Erythroblast (primary cell): ENCODE data around the gene MAU2.
"Not testable (repeated sequence)": the region's sequence is repeated elsewhere in the genome, so short reads cannot be mapped to it uniquely, and the experiment has no call there.

Experiments used
- DNase-seq, 2 experiments: peaks; one replicate each; lab custom pipeline; 2025; lab: John Stamatoyannopoulos, UW
- GATA1 ChIP-seq: IDR thresholded peaks from 2 replicates; pipeline ENCODE4 v1.6.1; 2011; ENCODE audit warnings: low read depth, mild to moderate bottlenecking, control low read depth, low read length, moderate library complexity
- POLR2A ChIP-seq: IDR thresholded peaks from 2 replicates; pipeline ENCODE4 v1.6.1; 2011; ENCODE audit warnings: mild to moderate bottlenecking, low read length

The MAU2 gene

DNA sequence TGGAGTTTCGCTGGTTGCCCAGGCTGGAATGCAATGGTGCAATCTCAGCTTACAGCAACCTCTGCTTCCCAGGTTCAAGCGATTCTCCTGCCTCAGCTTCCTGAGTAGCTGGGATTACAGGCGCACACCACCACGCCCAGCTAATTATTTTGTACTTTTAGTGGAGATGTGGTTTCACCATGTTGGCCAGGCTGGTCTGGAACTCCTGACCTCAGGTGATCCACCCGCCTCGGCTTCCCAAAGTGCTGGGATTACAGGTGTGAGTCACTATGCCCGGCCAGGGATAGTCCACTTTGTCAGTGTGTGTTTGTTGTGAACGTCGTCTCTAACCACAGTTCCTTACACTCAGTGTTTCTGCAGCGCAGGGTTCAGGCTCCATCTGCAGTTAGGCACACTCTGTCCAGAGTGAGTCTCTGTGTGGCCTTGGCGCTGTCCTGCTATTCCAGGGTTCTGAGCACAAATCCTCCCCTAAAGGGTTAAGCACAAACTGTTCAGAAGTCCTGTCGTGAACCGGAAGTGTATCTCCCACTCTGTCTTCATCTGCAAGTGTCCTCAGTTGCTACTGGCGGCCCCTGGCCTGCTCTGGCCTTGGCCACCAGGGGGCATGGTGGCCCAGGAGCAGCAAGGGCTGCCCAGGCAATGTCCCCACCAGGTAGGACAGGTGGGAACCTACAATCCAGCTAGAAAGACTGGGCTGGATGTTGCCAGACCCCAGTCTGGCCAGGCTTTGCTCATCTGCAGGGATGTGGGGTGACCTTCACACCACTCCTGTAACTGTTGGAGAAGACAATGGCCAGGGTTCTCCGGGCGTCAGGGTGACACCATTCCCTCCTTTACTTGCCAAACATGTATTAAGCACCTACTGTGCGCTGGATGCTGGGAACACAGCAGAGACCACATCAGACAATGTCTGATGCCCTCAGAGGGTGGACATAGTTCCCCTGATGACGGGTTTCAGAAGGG lies 46.1 kb downstream of the MAU2 start:
- DNase-seq = peak; percentile 81 to 87
- TF ChIP-seq GATA1 (no peak), POLR2A (no peak)

DNA sequence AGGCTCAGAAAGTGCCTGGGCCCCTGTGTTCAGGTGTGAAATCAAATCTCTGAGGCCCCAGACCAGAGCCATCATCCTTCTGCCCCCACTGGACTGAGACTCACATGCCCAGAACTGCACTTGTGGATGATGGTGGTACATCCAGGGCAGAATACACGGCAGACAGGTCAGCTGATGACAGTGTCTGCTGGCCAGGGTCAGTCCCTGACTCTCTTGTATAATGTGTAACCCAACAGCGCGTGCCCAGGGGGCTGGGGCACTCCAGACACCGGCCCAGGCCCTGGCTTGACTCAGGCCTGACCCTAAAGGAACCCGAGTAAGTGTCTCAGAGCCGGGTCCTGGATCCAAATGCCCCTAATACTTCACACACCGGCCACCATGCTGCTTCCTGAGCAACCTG lies 47.5 kb downstream of the MAU2 start:
- no peak for TF ChIP-seq POLR2A
- no peak for TF ChIP-seq GATA1
- no peak for DNase-seq

DNA sequence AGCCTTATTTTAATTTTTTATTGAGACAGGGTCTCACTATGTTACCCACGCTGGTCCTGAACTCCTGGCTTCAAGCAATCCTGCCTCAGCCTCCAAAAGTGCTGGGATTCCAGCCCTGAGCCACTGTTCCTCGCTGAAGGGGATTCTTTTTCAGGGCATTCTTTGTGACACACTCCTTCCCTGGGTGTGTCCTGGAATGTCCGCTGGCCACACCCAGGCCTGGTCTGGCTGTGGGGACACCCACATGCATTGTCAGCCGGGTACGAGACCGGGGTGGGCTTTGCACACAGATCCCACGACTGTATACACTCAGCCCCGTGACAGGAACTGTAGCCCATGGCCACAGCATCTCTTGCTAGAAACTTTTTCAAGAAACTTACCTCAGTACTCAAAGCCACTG lies 50.4 kb downstream of the MAU2 start:
- no peak for DNase-seq
- TF ChIP-seq POLR2A (no peak), GATA1 (no peak)

DNA sequence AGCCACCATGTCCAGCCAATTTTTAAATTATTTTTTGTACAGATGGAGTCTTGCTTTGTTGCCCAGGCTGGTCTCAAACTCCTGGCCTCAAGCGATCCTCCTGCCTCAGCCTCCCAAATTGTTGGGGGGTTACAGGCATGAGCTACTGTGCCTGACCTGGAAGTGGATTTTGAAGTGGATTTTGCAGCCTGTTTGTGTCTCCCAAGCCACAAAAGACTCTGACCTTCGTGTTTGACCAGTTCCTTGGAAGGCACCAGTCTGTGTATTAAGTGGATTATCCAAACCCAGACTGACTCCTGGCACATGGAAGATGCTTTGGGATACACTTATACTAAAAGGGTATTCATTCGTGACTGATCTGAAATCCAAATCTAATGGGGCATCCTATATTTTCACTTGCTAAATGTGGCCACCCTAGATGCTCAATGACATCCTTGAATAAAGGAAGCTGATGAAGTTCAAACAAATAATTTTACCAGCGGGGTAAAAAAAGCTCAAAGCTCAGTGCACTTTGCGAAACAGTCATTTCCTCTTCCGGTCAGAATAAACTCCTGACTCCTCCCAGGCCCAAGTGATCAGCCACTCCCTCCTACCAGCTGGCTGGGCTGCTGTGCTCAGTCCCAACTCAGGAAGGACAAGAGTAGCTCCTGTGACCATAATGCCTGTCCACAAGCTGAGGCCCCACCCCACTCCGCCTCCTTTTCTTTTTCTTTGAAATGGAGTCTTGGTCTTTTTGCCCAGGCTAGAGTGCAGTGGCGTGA lies 52.2 kb downstream of the MAU2 start:
- DNase-seq = peak; percentile 62 to 72
- TF ChIP-seq POLR2A (peak; percentile 29), GATA1 (no peak)

GRCh38 chr19:19379527-19379926 lies 58.9 kb downstream of the MAU2 start:
- no peak for DNase-seq
- no peak for TF ChIP-seq GATA1
- TF ChIP-seq POLR2A = no peak

GRCh38 chr19:19380316-19380715 lies 59.7 kb downstream of the MAU2 start:
- DNase-seq = not testable (repeated sequence)

GRCh38 chr19:19381007-19381926 lies 60.6 kb downstream of the MAU2 start:
- no peak for DNase-seq
- no peak for TF ChIP-seq GATA1
- TF ChIP-seq POLR2A = no peak

DNA sequence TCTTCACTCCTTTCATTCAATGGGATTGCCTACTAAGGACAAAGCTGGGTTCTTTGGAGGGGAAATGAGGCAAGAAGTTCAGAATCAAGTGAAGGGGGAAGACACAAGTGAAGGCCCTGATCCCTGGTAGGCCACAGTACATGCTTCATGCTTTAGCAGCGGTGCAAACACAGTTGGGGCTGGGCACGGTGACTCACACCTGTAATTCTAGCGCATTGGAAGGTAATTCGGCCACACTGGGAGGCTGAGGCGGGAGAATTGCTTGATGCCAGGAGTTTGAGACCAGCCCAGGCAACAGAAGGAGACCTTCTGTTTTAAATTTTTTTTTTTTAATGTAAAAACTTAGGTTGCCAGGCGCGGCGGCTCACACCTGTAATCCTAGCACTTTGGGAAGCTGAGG lies 61.5 kb downstream of the MAU2 start:
- TF ChIP-seq GATA1 (no peak), POLR2A (no peak)
- no peak for DNase-seq

DNA sequence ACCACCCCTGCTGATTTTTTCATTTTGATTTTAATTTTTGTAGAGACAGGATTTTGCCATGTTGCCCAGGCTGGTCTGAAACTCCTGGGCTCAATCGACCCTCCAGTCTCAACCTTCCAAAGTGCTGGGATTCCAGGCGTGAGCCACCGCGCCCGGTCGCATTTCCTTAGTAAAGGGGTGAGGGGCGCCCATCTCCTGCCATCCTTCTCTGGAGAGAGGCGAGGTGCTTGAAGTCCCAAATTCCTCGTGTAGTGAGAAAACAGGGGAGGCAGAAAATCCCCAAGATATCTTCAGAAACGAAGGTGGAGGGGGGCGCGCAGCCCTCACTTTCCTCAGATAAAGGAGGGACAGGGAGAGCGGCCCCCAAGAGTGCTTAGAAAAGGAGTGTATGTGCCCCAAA lies 63.9 kb downstream of the MAU2 start:
- DNase-seq = no peak
- TF ChIP-seq POLR2A (no peak), GATA1 (no peak)

DNA sequence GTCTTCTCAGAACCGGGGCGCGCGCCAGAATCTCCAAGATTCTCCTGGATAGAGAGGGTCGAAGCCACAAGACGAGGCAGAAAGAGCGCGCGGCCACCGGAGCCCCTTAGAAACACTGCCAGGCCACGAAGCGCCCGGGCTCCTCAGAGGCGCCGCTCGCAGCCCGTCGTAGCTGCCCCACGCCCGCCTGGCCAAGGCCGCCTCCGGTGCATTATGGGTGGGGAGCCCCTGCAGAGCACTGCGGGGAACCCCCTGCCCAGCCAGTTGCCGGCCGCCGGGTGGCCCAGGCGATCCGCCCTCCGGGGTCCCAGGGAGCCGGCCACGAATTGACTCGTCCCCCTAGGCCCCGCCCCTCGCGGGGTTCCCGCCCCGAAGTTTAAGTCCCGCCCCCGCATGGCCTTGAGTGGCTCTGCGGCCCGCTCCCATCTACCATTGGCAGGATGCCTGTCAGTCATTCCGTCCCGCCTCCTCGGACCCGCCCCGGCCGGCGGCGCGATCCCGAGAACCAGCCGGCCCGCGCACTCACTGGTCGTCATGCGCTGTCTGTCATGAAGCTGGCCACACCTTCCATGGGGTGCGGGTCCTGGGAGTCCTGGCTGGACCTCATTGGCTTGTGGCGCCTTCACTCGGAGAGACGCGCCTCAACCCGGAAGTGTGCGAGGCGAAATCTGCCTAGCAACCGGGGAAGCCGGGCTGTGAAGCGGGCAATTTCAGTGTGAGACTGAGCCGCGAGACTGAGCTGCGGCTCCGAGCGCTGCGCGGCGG lies 64.7 kb downstream of the MAU2 start:
- peak; percentile 100 for DNase-seq
- TF ChIP-seq GATA1 (no peak), POLR2A (peak; percentile 71)

DNA sequence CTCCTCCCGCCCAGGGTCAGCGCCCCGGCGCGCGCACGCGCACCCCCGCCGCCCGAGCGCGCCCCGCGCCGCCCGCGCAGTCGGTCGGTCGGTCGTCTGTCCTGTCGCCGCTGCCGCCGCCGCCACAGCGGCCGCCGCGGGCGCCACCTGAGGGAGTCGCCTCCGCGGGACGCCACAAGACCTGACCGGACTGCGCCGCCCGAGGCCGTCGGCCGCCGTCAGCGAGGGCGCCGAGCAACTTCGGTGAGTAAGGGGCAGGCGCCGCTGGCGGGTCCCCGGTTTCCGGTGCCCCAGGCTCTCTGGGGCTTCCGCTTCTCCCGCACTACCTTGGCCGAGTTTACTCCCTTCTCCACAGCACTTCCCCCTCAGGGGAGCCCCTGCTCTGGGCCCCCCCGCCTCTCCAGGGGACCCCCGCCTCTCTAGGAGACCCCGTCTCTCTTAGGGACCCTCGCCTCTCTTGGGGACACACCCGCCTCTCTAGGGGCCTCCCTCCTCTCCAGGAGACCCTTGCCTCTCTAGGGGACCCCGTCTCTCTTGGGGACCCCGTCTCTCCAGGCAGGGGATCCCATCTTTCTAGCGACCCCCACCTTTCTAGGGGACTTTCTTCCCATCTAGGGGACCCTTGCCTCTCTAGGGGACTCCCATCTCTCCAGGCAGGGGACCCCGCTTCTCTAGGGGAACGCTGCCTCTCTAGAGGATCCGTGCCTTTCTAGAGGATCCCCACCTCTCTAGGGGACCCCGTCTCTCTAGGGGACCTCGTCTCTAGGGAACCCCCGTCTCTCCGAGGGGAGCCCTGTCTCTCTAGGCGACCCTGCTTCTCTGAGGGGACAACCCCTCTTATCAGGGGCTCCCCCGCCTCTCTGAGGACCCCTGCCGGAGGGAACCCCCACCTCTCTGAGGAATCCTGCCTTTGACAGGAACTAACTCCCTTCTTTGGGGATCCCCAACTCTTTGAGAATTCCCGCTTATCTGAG lies 65.6 kb downstream of the MAU2 start:
- peak in 1 of 2 experiments; percentile 53 for DNase-seq
- TF ChIP-seq POLR2A = peak; percentile 42
- no peak for TF ChIP-seq GATA1
